Measurements from ENCODE around the gene AMIGO2.

Gene AMIGO2

DNA sequence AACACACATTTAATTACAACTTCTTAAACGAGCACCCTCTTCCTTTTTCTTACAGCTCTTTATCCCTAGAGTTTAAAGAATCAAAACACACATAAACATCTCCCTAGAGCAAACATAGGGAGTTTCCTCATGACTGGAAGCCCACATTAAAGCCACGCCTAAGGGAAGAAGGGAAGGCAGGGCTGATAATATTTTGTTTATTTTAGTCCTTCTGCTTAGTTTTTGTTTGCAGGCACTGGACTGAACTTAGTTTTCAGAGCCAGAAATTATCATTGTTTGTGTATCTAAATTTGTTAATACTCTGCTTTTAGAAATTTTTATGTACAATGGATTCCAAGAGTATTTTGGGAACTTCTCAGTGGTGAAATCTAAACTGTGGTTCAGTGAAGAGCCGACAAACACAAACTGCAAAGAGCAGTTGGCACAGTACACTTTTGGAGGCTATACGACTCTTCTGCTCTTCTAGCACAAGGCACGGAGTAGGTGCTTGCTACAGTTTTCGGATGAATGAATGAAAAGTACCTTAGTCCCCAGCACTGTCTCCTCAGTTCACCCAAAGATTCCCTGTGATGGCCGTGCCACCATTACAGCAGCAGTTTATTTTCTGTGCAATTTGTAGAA lies 17.6 kb upstream of the AMIGO2 start:
- no peak for DNase-seq

DNA sequence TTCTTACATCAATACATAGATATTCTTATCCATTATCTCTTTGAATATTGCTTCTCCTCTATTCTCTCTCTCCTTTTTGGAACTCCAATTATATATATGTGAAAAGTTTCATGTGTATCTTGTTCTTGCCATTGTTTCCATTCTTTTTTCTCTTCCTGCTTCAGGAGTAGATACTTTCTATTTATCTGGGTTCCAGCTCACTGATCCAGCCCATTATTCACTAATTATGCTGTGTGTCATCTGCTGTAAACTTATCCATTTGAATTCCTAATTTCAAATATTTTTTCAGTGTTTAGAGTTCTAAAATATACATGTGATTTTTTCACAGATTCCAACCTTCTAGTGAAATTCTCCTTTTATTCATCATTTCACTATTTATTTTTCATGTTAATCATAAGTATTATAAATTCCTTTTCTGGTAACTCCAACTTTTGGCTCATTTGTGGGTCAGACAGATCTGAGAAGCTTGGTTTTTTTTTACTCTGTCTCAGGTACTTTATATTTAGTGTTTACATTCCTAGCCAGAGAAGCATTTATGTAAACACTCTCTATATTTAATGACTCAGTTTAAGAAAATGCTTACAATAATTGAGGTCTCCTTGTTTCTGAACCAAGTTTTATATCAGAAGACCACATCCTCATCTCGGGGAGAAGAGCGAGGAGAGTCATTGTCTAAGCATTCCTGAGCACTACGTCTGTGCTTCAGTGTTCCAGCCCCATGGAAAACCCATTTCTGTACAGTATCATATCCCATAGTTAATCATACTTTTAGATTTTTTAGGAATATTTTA lies 15.9 kb upstream of the AMIGO2 start:
- DNase-seq = no peak

DNA sequence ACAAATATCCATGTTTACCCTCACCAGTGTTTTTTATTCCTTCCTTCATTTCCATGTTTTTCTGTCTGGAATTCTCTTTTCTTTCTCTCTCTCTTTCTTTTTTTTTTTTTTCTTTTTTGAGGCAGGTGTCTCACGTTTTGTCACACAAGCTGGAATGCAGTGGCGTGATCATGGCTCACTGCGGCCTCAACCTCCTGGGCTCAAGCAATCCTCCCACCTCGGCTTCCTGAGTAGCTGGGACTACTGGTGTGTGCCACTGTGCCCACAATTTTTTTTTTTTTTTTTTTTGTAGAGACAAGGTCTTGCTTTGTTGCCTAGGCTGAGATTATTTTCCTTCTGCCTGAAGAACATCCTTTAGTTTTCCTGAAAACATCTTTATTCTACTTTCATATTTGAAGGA lies 15.0 kb upstream of the AMIGO2 start:
- DNase-seq = no peak

- DNase-seq = no peak
Measured at GRCh38 chr12:47091009-47091408, 11.2 kb upstream of the AMIGO2 start.

GRCh38 chr12:47088021-47088944 lies 8.5 kb upstream of the AMIGO2 start:
- DNase-seq = no peak

DNA sequence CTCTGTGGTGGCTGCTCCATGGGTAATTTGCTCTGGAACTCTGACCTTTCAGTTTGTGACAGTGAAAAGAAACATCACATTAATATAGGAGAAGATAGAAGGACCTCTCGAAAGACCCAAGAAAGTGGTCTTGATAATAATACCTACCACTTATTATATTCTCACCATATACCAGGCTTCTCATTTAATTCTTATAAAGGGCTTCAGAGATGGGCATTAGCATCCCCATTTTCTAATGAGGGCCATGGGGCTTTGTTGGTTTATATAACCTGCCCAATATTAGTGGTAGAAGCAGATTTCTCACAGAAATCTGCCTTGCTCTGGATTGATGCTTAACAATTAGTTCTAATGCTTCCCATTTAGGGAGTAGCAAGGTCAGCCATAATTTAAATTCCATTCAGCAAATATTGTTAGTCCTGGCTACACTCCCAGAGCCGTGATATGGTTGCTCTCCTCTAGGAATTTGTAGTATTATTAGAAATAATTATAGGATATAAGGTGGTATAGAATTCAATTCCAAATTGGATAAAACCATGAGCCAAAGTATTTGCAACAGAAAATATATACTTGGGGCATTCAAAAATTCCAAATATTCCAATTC lies 7.4 kb upstream of the AMIGO2 start:
- no peak for DNase-seq

DNA sequence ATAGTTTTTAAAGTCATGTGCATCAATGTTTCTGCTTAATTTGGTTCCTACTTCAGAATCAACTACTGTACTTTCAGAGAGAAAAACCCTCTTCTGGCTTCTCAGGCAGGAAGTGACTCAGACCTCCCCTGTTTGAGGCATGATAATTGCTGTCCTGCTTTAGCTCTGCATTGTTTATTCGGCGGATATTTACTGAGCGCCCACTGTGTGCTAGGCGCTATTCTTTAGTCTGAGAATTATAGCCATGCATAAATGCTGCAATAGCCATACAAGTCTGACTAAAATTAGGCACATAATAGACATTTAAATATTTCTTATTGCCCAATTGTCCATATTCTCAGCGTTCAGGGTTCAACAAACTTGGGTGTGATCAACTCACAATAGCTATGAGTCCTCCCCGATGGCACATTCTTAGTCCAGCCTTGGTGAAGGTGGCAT lies 6.1 kb upstream of the AMIGO2 start:
- no peak for DNase-seq

GRCh38 chr12:47084172-47084571 lies 4.4 kb upstream of the AMIGO2 start:
- DNase-seq = no peak

DNA sequence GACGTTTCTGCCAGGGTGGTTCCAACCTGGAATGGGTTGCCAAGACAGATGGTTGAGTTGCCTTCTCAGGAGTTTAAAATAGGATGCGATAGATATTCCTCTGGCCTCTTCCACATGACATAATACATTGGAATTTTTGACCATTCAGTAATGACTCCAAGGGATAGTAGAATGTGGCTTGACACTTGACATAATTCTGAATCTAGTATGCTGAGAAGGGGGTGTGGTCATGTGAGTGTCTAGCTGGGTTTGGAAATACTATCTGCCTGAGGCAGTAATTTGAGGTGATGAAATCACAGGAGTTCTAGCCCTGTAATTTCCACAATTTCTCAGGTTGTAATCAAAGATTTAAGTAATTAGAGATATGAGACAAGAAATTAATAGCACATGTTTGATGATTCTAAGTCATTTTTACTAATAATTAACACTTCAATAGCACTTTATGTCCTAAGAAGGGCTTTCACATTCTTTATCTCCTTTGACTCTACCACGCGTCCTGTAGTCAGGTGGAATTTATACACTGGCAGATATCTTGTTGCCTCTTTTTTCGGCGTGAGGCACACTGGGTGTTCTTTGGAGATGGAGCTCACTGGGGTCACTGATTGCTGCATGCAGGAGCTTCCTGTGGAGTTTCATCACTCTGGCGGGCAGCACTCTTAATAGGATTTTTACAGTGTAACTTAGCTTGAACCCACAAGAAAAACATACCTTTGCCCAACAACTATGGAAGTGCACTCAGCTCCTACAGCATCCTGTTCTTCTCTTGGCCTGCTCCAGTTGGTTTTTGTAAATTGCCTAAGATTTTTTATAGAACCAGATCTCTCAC lies 3.2 kb upstream of the AMIGO2 start:
- DNase-seq = no peak

- no peak for DNase-seq
Measured at GRCh38 chr12:47082283-47082682, 2.5 kb upstream of the AMIGO2 start.

DNA sequence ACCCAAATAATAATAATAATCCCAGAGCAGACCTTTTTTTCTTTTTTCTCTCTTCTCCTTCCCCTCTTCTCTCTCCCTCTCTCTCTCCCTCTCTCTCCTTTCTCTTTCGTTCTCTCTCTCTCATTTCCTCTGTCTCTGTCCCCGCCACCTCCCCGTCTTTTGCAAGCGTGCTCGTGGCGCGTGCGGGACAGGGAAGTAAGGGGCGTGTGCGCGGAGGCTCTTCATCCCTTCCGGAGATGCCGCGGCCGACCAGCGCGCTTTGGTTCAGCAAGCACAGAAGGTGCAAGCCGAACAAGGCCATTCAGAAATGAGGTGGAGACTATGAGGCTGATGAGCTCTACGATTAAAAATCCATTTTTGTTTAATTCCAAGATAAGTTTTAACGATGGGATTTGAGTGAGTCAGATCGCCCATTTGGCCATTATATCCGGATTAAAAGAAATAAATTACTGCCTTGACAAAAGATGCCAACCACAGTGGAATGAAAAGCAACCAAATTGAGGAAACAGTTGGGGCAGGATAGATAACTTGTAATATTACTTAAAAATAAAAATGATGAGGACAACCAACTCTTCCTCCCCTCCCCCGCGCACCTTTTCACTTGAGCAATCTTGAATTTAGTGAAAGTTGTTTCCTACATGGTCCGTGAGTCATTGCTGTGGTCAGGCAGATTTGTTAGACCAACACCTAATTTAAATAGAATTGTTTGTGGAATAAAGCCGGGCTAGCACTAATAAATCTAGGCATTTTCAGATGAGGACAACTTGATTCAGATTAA lies 1.2 kb upstream of the AMIGO2 start:
- DNase-seq = peak; percentile 36

DNA sequence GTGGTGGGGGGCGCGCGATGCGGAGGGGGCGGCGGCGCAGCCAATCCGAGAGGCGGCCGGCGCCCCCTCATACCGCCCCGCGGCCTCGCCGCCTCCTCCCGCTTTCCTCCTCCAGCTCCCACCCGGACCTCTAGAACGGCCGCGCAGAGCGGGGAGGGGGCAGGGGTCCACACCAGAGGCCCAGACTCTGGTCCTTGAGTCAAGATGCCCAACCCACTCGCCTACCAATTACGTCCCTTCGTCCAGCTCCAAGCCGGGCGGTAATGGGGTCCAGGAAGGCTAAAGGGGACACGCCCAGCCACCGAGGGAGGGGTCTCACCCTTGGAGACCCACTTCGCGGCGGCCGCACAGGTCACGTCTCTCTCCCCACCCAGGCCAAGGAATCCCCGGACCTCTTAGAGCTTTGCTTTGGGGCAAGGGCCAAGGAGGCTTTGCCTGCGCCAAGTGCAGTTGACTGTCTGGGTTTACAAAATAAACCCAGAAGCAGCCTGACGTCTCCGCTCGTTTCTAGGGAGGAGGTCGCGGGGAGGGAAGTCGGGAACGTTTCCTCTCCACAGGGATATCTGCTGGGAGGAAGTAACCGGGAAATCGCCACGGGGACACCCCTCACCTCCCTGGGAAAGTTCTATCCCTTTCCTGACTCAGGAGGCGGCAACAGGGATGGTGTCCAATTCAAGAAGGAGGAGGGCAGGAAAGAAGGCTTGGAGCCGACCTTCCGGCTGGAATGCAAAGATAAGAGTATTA lies 394 bp upstream of the AMIGO2 start:
- DNase-seq = peak; percentile 38

- DNase-seq = no peak
Measured at GRCh38 chr12:47078733-47079467, 859 bp downstream of the AMIGO2 start.

GRCh38 chr12:47078086-47078395 lies 1.7 kb downstream of the AMIGO2 start:
- no peak for DNase-seq

- no peak for DNase-seq
Measured at GRCh38 chr12:47077206-47078085, 2.3 kb downstream of the AMIGO2 start.

DNA sequence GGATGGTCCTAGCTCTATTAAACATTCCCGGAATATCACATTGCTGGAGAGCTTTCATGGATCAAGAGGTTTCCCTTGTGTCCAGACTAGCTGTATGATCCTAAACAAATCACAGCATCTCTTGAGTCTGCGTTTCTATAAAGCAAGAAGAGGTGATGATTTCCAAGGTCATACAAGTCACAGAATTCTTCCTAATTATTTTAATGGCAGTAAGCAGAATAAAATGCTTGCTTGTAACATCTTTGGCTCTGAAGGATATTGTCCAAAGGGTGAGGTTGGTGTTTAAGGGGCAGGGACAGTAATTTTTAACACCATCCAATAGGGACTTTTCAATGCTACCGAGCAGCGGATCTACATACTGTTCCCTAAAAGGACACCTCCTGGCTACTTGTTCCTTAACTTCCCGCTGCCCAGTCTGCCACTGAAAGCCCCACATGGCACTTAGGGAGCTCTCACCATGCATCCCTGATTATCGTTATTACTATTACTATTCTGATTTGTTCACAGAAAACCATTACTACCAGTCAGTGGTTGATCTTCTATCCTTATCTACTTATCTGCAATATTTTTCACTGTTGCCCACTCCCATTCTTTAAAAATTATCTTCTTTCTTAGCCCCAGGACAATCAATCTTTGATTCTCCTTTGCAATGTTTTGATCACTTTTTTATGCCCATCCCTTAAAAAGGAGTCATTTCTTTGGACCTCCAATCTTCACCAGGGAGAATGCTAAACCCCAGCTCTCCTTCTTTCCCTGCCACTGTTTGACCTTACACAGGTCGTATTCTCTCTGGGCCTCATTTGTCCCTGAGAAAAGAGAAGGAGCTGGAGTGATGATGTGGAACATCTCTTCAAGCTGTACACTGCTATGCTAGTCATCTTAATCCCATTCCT lies 4.3 kb downstream of the AMIGO2 start:
- DNase-seq = no peak

GRCh38 chr12:47074757-47075156 lies 5.0 kb downstream of the AMIGO2 start:
- DNase-seq = no peak

GRCh38 chr12:47073951-47074350 lies 5.8 kb downstream of the AMIGO2 start:
- no peak for DNase-seq

All from midbrain (tissue), 1 donor.